GM12878 (cell line): ENCODE data around the gene MEN1. TPM values are rescaled to one million over a fixed set of nuclear protein-coding genes. Genes with fewer than 3 reads are reported as not detected.
A peak's percentile ranks its signal among the peaks of the same experiment; 100 is the strongest.

Experiments used
- ATAC-seq: fragments of 200-7000 bp; cut with Tn5 transposase; 3 replicates; pipeline ENCODE4 v1.9.1; 2020; ENCODE audit warnings: mild to moderate bottlenecking, moderate library complexity
- BruUV-seq: library from RNA; stranded (reverse); fragments of 400-500 nt; replicated peaks from 2 replicates; lab custom pipeline; 2021; lab: Mats Ljungman, UMichigan
- CTCF ChIA-PET: fragments of 300-600 bp; sonication (Branson Sonifier 250); formaldehyde crosslinking; extraction: SDS; loops from one replicate; lab custom pipeline; 2021; ENCODE audit warnings: inconsistent platforms; lab: Yijun Ruan, JAX
- POLR2A ChIA-PET: fragments of 350-600 bp; formaldehyde crosslinking; extraction: SDS; loops from one replicate; lab custom pipeline; 2021; ENCODE audit warnings: inconsistent platforms; lab: Charles Lee
- RAD21 ChIA-PET: fragments of 300-600 bp; sonication (Branson Sonifier 250); formaldehyde crosslinking; loops from one replicate; lab custom pipeline; 2023; ENCODE audit warnings: antibody characterized with exemption; ENCODE audit not compliant: unreplicated experiment; lab: Charles Lee
- SMC1A ChIA-PET: fragments of 300-600 bp; sonication (Branson Sonifier 250); formaldehyde crosslinking; loops from one replicate; lab custom pipeline; 2023; ENCODE audit not compliant: unreplicated experiment, uncharacterized antibody; lab: Charles Lee
- DNase-seq: peaks from one replicate; pipeline ENCODE4 v3.0.0-alpha.2; 2011; ENCODE audit warnings: low read depth, low spot score
- FAIRE-seq: peaks from 3 replicates; lab custom pipeline; 2011; peaks lifted over from hg19 to GRCh38; lab: Jason Lieb, UNC
- H2AFZ ChIP-seq: 2 replicates; pipeline ENCODE4 v1.6.0; 2011; ENCODE audit warnings: low read depth, low read length, control low read depth; ENCODE audit not compliant: control insufficient read depth
- H3K27ac ChIP-seq: 2 replicates; pipeline ENCODE4 v1.5.1; 2011; ENCODE audit warnings: control low read depth; ENCODE audit not compliant: control insufficient read depth, insufficient read depth
- H3K27me3 ChIP-seq, 2 experiments: replicated peaks in 1 of 2; 2 replicates each; pipeline versions ENCODE4 v1.6.0 to v1.6.1; 2011; ENCODE audit warnings: low read length in 1 of 2; ENCODE audit not compliant: control insufficient read depth in 2 of 2, insufficient read depth in 2 of 2
- H3K36me3 ChIP-seq, 2 experiments: 2 replicates each; pipeline ENCODE4 v1.5.1; 2011; ENCODE audit warnings: low read length in 1 of 2; ENCODE audit not compliant: control insufficient read depth in 2 of 2, insufficient read depth in 2 of 2
- H3K4me1 ChIP-seq: 2 replicates; pipeline ENCODE4 v1.6.1; 2011; ENCODE audit warnings: mild to moderate bottlenecking, low read length, moderate library complexity, mixed read lengths; ENCODE audit not compliant: control insufficient read depth, insufficient read depth
- H3K4me2 ChIP-seq: 2 replicates; pipeline ENCODE4 v1.6.0; 2011; ENCODE audit warnings: control low read depth; ENCODE audit not compliant: control insufficient read depth, insufficient read depth
- H3K4me3 ChIP-seq: fragments of 200-600 bp; sonication (generic); 2 replicates; pipeline ENCODE4 v1.5.1; 2016
- H3K79me2 ChIP-seq: 2 replicates; pipeline ENCODE4 v1.6.0; 2011; ENCODE audit warnings: low read length; ENCODE audit not compliant: control insufficient read depth, insufficient read depth
- H3K9ac ChIP-seq: 2 replicates; pipeline ENCODE4 v1.8.0; 2011; ENCODE audit warnings: low read length, control low read depth, mixed read lengths; ENCODE audit not compliant: control insufficient read depth, insufficient read depth
- H3K9me3 ChIP-seq: replicated peaks from 3 replicates; pipeline ENCODE4 v1.5.1; 2011; ENCODE audit warnings: mild to moderate bottlenecking, low read length; ENCODE audit not compliant: control insufficient read depth, insufficient read depth
- H4K20me1 ChIP-seq: 2 replicates; pipeline ENCODE4 v1.6.0; 2011; ENCODE audit not compliant: control insufficient read depth, insufficient read depth
- BRCA1 ChIP-seq: IDR thresholded peaks from 2 replicates; pipeline ENCODE4 v1.6.1; 2011; ENCODE audit warnings: low read depth, low read length, improper control_type of control experiment
- CBX3 ChIP-seq: fragments of 200-600 bp; sonication (generic); IDR thresholded peaks from 2 replicates; pipeline ENCODE4 v1.6.1; 2016; ENCODE audit warnings: low read depth, borderline replicate concordance
- CHD1 ChIP-seq: IDR thresholded peaks from 2 replicates; pipeline ENCODE4 v1.6.1; 2012; ENCODE audit warnings: low read depth, low read length, improper control_type of control experiment
- CUX1 ChIP-seq: IDR thresholded peaks from 2 replicates; pipeline ENCODE4 v1.6.1; 2012; ENCODE audit warnings: improper control_type of control experiment, low read depth, low read length; ENCODE audit not compliant: insufficient replicate concordance
- EED ChIP-seq: sonication (generic); IDR thresholded peaks from 2 replicates; pipeline ENCODE4 v1.6.1; 2016; ENCODE audit warnings: antibody characterized with exemption, low read depth
- ETV6 ChIP-seq, 2 experiments: fragments of 450-650 bp in 1 of 2; IDR thresholded peaks in 1 of 2; conservative IDR thresholded peaks in 1 of 2; 2 replicates each; pipeline ENCODE4 v1.6.1; 2014; ENCODE audit warnings: antibody characterized with exemption in 1 of 2, borderline replicate concordance in 1 of 2, low read depth in 1 of 2, mild to moderate bottlenecking in 1 of 2, moderate library complexity in 1 of 2
- NR2C1 ChIP-seq: fragments of 450-650 bp; IDR thresholded peaks from 2 replicates; pipeline ENCODE4 v1.6.1; 2017; ENCODE audit warnings: antibody characterized with exemption, mild to moderate bottlenecking, moderate library complexity
- NR2F1 ChIP-seq: fragments of 450-650 bp; conservative IDR thresholded peaks from 2 replicates; pipeline ENCODE4 v1.6.1; 2017; ENCODE audit warnings: mild to moderate bottlenecking
- NRF1 ChIP-seq: conservative IDR thresholded peaks from 2 replicates; pipeline ENCODE4 v1.6.1; 2011; ENCODE audit warnings: mild to moderate bottlenecking, low read depth, low read length, improper control_type of control experiment
- POLR2A ChIP-seq: IDR thresholded peaks from 2 replicates; pipeline ENCODE4 v1.6.1; 2011; ENCODE audit warnings: low read depth, mild to moderate bottlenecking, low read length
- POLR2AphosphoS5 ChIP-seq: IDR thresholded peaks from 2 replicates; pipeline ENCODE4 v1.6.1; 2011; ENCODE audit warnings: mild to moderate bottlenecking, low read length, inconsistent platforms
- RFX5 ChIP-seq: IDR thresholded peaks from 2 replicates; pipeline ENCODE4 v1.6.1; 2011; ENCODE audit warnings: low read depth, low read length, improper control_type of control experiment
- SP1 ChIP-seq: IDR thresholded peaks from one replicate; pipeline ENCODE4 v1.6.1; 2011; ENCODE audit warnings: low read depth, low read length
- SPI1 ChIP-seq: IDR thresholded peaks from 2 replicates; pipeline ENCODE4 v1.6.1; 2011; ENCODE audit warnings: low read depth, mild to moderate bottlenecking, low read length, moderate library complexity, borderline replicate concordance; ENCODE audit not compliant: insufficient read depth
- SUPT20H ChIP-seq: IDR thresholded peaks from 2 replicates; pipeline ENCODE4 v1.6.1; 2011; ENCODE audit warnings: low read depth, mild to moderate bottlenecking, low read length, moderate library complexity, borderline replicate concordance; ENCODE audit not compliant: control insufficient read depth
- TCF3 ChIP-seq: IDR thresholded peaks from 2 replicates; pipeline ENCODE4 v1.6.1; 2012; ENCODE audit warnings: low read depth, mild to moderate bottlenecking, low read length, borderline replicate concordance; ENCODE audit not compliant: insufficient read depth
- YY1 ChIP-seq: IDR thresholded peaks from 2 replicates; pipeline ENCODE4 v1.6.1; 2011; ENCODE audit warnings: low read depth, mild to moderate bottlenecking, low read length
- ZNF217 ChIP-seq: fragments of 450-650 bp; IDR thresholded peaks from 2 replicates; pipeline ENCODE4 v1.6.1; 2017; ENCODE audit warnings: antibody characterized with exemption, mild to moderate bottlenecking
- ZSCAN29 ChIP-seq: fragments of 450-650 bp; IDR thresholded peaks from 2 replicates; pipeline ENCODE4 v1.6.1; 2017; ENCODE audit warnings: mild to moderate bottlenecking, moderate library complexity
- WGBS: methylation state at CpG from one replicate; pipeline ENCODE4 v1.1.6; 2016; ENCODE audit warnings: low lambda C conversion rate; ENCODE audit not compliant: insufficient replicate concordance, insufficient coverage; ENCODE audit errors: missing lambda C conversion rate; 5-methylcytosine and 5-hydroxymethylcytosine counted together
- in situ Hi-C: fragments of 300-500 bp; cut with MboI; formaldehyde crosslinking; loops from 9 replicates; pipeline ENCODE4 v1.14.3; 2018; ENCODE audit warnings: mixed read lengths
- intact Hi-C: fragments of 100-400 bp; cut with micrococcal nuclease; formaldehyde crosslinking; loops from one replicate; pipeline ENCODE4 v1.14.2; 2022; ENCODE audit not compliant: unreplicated experiment
- polyA plus RNA-seq, 11 experiments: library from polyadenylated mRNA; depleted of rRNA in 4 of 11; unstranded in 6 of 11; stranded (reverse) in 5 of 11; fragments of >200 nt; fragmentation: Nextera tagmentation in 4 of 11; fragmentation: Illumina TruSeq in 1 of 11; extraction: Ambion mirVana in 4 of 11; extraction: Trizol in 1 of 11; gene quantifications; 1 replicate in 1 of 11; 2 replicates in 10 of 11; pipeline versions ENCODE4 v1.2.1 to v1.2.3, GENCODE V29; 2011 to 2016; ENCODE audit warnings: inconsistent platforms in 2 of 11, missing spikeins in 2 of 11, low read depth in 1 of 11
- total RNA-seq, 4 experiments: library from RNA; depleted of rRNA in 3 of 4; stranded (reverse); fragments of >200 nt in 3 of 4; fragmentation: Illumina TruSeq in 1 of 4; extraction: Trizol in 1 of 4; gene quantifications; 2 replicates each; pipeline versions ENCODE4 v1.2.1 to v1.2.3, GENCODE V29; 2013 to 2021
- TF ChIP-seq, protein P1 (sequence below): fragments of 450-650 bp; IDR thresholded peaks from 2 replicates; pipeline ENCODE4 v1.6.1; 2017; ENCODE audit warnings: borderline replicate concordance

MEN1 gene
- total and polyA plus RNA-seq, 10 of the 15 experiments (the other 5 are each of a cell fraction or from before 2014, with no cell fraction given): 2.5 to 39.7 (median 20.7) TPM

GRCh38 chr11:64763526-64764039 is 46.8 kb downstream of the MEN1 start:
- Histone ChIP-seq H3K9me3 (no peaks in the 10 kb centered on the region), H3K27ac (no peak overlapping the region), H2AFZ (no peak overlapping the region), H3K27me3 (no peaks in the 10 kb centered on the region), H4K20me1 (peaks cover 19% of the 10 kb centered on the region), H3K4me1 (peaks cover 17% of the 10 kb centered on the region), H3K79me2 (peaks cover 3% of the 10 kb centered on the region), H3K36me3 (peaks cover 30 to 32% of the 10 kb centered on the region in 2 experiments), H3K4me3 (no peak overlapping the region), H3K4me2 (no peak overlapping the region), H3K9ac (no peak overlapping the region)
- POLR2A ChIA-PET: interaction anchor here (0.7 to 1.6 kb wide), 6 partner anchors 9 to 22 kb away, joined by 3 to 6 read pairs (median 3); partner anchors contain the start of gene SF1
- CTCF ChIA-PET: interaction anchor here (0.9 to 2.5 kb wide), 8 partner anchors 8 to 446 kb away, joined by 3 to 16 read pairs (median 4); partner anchors contain the start of genes PRDX5, RASGRP2, SF1 and TRMT112
- RAD21 ChIA-PET: interaction anchor here (1.0 to 1.4 kb wide), 3 partner anchors 9 to 75 kb away, joined by 3 to 5 read pairs (median 4); partner anchors contain the start of gene RASGRP2
- BruUV-seq: no TSS peak
- SMC1A ChIA-PET: interaction anchor here (1.0 to 2.9 kb wide), 6 partner anchors 8 to 75 kb away, joined by 3 to 18 read pairs (median 4); partner anchors contain the start of gene RASGRP2
- intact Hi-C loops (no loop called here), in situ Hi-C loops (no loop called here)
- WGBS: 73% methylated on average over 6 of the region's 6 CpGs
- no peak for DNase-seq
- peak; percentile 3 for ATAC-seq
- FAIRE-seq: no peak
- TF ChIP-seq TCF3: no peak
- TF ChIP-seq ZNF217: no peak
- TF ChIP-seq EED: no peak
- TF ChIP-seq YY1: no peak
- peak; percentile 8 for TF ChIP-seq POLR2AphosphoS5
- TF ChIP-seq NR2F1: peak; percentile 32; the same call in 1 of the 2 replicates
- no peak for TF ChIP-seq ETV6 (conservative IDR thresholded peaks at IDR 0.05 in 1 of 2, IDR thresholded peaks at IDR 0.05 in 1 of 2; ENCODE audit: borderline replicate concordance in 1 of 2, low read depth in 1 of 2)
- no peak for TF ChIP-seq BRCA1
- TF ChIP-seq, protein P1, sequence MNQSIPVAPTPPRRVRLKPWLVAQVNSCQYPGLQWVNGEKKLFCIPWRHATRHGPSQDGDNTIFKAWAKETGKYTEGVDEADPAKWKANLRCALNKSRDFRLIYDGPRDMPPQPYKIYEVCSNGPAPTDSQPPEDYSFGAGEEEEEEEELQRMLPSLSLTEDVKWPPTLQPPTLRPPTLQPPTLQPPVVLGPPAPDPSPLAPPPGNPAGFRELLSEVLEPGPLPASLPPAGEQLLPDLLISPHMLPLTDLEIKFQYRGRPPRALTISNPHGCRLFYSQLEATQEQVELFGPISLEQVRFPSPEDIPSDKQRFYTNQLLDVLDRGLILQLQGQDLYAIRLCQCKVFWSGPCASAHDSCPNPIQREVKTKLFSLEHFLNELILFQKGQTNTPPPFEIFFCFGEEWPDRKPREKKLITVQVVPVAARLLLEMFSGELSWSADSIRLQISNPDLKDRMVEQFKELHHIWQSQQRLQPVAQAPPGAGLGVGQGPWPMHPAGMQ: no peak
- no peak for TF ChIP-seq SP1
- TF ChIP-seq NRF1: no peak
- no peak for TF ChIP-seq RFX5
- no peak for TF ChIP-seq SUPT20H
- TF ChIP-seq POLR2A: peak; percentile 39; the same call in 1 of the 2 replicates
- no peak for TF ChIP-seq CBX3
- no peak for TF ChIP-seq CUX1
- no peak for TF ChIP-seq ZSCAN29
- no peak for TF ChIP-seq SPI1
- no peak for TF ChIP-seq NR2C1
- no peak for TF ChIP-seq CHD1
